ENCODE results near the gene PTPRR. TPM values are rescaled to one million over a fixed set of nuclear protein-coding genes. Genes with fewer than 3 reads are reported as not detected.

Gene PTPRR
- total RNA-seq, 2 donors from 2014 or later, result 0.33 to 0.78 TPM

DNA sequence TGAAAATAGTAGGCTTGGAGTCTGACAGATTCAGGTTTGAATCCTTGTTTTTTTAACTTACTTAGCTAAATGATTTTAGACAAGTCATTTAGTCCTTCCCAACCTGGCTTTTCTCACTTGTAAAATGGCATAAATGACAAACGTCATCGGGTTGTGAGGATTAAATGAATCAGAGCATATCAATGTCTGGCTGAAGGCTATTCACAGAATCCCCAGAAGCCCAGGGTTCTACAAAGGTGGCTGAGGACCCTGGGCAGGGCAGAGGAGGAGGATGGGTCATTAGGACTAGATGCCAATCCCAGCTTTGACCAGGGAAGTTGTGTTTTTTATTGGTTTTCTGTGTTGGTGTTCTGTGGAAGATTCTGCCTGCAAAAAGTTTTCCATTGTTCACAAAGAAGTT, 275.7 kb downstream of the PTPRR start:
- Histone ChIP-seq H3K36me3 (replicated peaks in 1 of 2; ENCODE audit: insufficient read depth in 1 of 2, low read depth in 2 of 2) (no peaks in the 10 kb centered on the region), H3K4me1 (peaks cover 5% of the 10 kb centered on the region), H3K27me3 (no peaks in the 10 kb centered on the region), H3K9me3 (no peaks in the 10 kb centered on the region), H3K4me3 (no peak overlapping the region), H3K27ac (no peak overlapping the region)
- no peak for TF ChIP-seq POLR2A (IDR thresholded peaks at IDR 0.05)
- TF ChIP-seq, protein P1, sequence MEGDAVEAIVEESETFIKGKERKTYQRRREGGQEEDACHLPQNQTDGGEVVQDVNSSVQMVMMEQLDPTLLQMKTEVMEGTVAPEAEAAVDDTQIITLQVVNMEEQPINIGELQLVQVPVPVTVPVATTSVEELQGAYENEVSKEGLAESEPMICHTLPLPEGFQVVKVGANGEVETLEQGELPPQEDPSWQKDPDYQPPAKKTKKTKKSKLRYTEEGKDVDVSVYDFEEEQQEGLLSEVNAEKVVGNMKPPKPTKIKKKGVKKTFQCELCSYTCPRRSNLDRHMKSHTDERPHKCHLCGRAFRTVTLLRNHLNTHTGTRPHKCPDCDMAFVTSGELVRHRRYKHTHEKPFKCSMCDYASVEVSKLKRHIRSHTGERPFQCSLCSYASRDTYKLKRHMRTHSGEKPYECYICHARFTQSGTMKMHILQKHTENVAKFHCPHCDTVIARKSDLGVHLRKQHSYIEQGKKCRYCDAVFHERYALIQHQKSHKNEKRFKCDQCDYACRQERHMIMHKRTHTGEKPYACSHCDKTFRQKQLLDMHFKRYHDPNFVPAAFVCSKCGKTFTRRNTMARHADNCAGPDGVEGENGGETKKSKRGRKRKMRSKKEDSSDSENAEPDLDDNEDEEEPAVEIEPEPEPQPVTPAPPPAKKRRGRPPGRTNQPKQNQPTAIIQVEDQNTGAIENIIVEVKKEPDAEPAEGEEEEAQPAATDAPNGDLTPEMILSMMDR (IDR thresholded peaks at IDR 0.05), result no peak
- DNase-seq, result no peak
- ATAC-seq, result no peak
- intact Hi-C loops (cut with DNase I), result no loop called here
- 71 to 81% methylated on average over 2 of the region's 2 CpGs for WGBS, 2 donors

DNA sequence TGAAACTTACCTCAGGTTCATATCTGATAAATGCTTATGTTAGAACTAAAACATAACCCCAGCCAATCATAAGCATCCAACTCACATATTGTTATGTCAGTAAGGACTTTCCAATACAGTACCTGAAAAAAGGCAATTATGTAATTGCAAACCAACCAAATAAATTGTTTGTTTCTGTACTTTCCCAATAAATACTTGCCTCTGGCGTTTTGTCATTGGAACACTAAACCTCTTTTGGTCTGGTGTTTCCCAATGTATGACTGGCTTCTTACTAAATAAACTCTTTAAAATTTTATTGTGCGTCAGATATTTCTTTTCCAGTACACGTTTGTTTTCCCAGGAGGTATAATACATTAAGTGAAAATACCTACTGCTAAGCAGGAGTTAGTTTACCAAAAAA, 276.6 kb downstream of the PTPRR start:
- Histone ChIP-seq H3K27ac (no peak overlapping the region), H3K27me3 (no peaks in the 10 kb centered on the region), H3K4me3 (no peak overlapping the region), H3K36me3 (replicated peaks in 1 of 2; ENCODE audit: insufficient read depth in 1 of 2, low read depth in 2 of 2) (no peaks in the 10 kb centered on the region), H3K9me3 (no peaks in the 10 kb centered on the region), H3K4me1 (peaks cover 5% of the 10 kb centered on the region)
- TF ChIP-seq POLR2A (IDR thresholded peaks at IDR 0.05), result no peak
- TF ChIP-seq, protein P1 (IDR thresholded peaks at IDR 0.05), result no peak
- DNase-seq (no peak), ATAC-seq (no peak)
- WGBS, 2 donors, result 44 to 58% methylated on average over 3 of the region's 3 CpGs
- intact Hi-C loops (cut with DNase I), result no loop called here

DNA sequence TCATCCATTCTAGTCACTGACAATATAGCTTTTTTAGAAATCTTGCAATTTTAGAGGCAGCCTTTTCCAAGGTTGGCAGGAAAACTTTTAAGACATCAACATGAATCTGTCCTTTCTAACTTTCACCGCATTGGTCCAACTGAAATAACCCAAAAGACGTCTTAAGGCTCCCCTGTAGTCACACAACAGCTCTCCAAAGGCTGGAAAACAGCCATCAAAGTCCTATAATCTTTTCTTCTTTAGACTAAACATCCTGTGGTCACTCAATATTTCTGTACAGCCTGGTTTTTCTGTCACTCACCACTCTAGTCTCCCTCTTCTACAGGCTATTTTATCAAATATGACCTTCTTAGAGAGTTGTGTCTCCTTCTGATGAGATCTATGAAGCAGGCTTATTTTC, 278.8 kb downstream of the PTPRR start:
- Histone ChIP-seq H3K27ac (no peak overlapping the region), H3K4me1 (peaks cover 5% of the 10 kb centered on the region), H3K4me3 (no peak overlapping the region), H3K27me3 (no peaks in the 10 kb centered on the region), H3K9me3 (no peaks in the 10 kb centered on the region), H3K36me3 (replicated peaks in 1 of 2; ENCODE audit: insufficient read depth in 1 of 2, low read depth in 2 of 2) (no peaks in the 10 kb centered on the region)
- 60 to 76% methylated on average over 2 of the region's 2 CpGs for WGBS, 2 donors
- no peak for TF ChIP-seq POLR2A (IDR thresholded peaks at IDR 0.05)
- TF ChIP-seq, protein P1 (IDR thresholded peaks at IDR 0.05), result no peak
- DNase-seq (no peak), ATAC-seq (no peak)
- intact Hi-C loops (cut with DNase I), result no loop called here

DNA sequence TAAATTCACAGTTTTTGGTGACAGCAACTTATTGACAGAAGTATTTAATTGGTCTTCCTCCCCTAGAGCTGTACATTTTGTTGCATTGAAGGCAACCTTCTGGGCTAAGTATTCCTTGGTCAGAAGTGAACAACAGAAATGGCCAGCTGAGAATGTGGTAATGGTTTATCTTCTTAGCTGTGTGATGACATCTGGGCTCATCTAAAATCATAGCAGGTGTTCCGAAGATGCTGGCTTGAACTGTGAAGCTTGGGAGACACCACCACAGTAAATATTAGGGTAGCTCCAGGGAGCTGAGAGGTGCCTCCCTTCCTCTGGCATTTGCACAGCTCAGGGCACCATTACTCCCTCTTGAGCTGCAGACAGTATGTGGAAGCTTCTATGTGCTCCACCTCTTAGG, 279.6 kb downstream of the PTPRR start:
- no peaks in the 10 kb centered on the region for H3K27me3 ChIP-seq
- no peak for ATAC-seq
- WGBS, 2 donors, result 61 to 67% methylated on average over 1 of the region's 1 CpG
- TF ChIP-seq, protein P1 (IDR thresholded peaks at IDR 0.05), result no peak
- TF ChIP-seq POLR2A (IDR thresholded peaks at IDR 0.05), result no peak
- H3K36me3 ChIP-seq (replicated peaks in 1 of 2; ENCODE audit: insufficient read depth in 1 of 2, low read depth in 2 of 2), result no peaks in the 10 kb centered on the region
- H3K9me3 ChIP-seq, result no peaks in the 10 kb centered on the region
- H3K4me1 ChIP-seq, result peaks cover 5% of the 10 kb centered on the region
- no peak overlapping the region for H3K4me3 ChIP-seq
- intact Hi-C loops (cut with DNase I), result no loop called here
- DNase-seq, result no peak
- no peak overlapping the region for H3K27ac ChIP-seq

DNA sequence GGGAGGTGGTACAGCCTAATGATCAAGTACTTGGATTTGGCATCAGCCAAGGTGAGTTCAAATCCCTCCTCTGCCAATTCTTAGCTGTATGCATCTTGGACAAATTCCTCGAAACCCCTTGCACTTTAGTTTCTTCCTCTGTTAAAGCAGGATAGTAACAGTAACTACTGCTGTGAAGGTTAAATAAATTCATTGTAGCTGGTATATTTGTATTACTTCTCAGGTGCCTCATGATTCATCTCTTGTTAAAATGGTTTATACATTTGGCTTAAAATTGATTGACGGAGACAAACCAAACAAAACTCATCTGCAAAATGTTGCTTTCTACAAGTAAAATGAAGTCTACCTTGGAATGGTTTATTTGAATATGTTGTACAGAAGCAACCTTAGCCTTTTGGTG, 281.0 kb downstream of the PTPRR start:
- TF ChIP-seq POLR2A (IDR thresholded peaks at IDR 0.05), result no peak
- TF ChIP-seq, protein P1 (IDR thresholded peaks at IDR 0.05), result no peak
- Histone ChIP-seq H3K36me3 (replicated peaks in 1 of 2; ENCODE audit: insufficient read depth in 1 of 2, low read depth in 2 of 2) (no peaks in the 10 kb centered on the region), H3K27me3 (no peaks in the 10 kb centered on the region), H3K4me1 (no peaks in the 10 kb centered on the region), H3K9me3 (no peaks in the 10 kb centered on the region), H3K27ac (no peak overlapping the region), H3K4me3 (no peak overlapping the region)
- 75 to 85% methylated on average over 2 of the region's 2 CpGs for WGBS, 2 donors
- intact Hi-C loops (cut with DNase I), result no loop called here
- ATAC-seq, result no peak
- no peak for DNase-seq

Measured in body of pancreas (tissue), 4 donors.